Activated CD8-positive, alpha-beta memory T cell treated with anti-CD3 and anti-CD28 coated beads for 48 hours (primary cell): Measurements from ENCODE around the gene OR13J1.

Experiments used
- DNase-seq, 3 experiments: peaks; one replicate each; pipeline ENCODE4 v3.0.0-alpha.2; 2020; ENCODE audit warnings: low read depth in 2 of 3, low spot score in 2 of 3

OR13J1 gene

DNA sequence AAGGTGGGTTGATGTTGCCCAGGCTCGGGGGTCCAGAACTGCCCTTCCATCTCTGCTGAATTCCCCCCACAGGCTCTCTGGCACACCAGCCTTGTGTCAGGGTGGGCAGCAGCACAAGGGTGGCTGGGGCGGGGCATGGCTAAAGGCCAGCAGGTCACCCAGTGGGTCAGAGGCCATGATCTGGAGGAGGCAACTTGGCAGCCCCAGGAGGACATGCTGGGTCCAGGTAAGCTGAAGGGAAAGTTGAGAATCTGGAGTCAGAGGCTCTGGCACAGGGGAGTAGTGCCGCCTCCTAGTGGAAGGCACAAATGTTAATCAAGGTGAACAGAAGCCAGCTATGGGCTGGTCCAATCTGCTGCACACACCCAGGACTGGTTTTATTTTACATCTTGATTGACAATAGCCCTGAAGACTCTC lies 35.0 kb downstream of the OR13J1 start:
- DNase-seq: no peak

DNA sequence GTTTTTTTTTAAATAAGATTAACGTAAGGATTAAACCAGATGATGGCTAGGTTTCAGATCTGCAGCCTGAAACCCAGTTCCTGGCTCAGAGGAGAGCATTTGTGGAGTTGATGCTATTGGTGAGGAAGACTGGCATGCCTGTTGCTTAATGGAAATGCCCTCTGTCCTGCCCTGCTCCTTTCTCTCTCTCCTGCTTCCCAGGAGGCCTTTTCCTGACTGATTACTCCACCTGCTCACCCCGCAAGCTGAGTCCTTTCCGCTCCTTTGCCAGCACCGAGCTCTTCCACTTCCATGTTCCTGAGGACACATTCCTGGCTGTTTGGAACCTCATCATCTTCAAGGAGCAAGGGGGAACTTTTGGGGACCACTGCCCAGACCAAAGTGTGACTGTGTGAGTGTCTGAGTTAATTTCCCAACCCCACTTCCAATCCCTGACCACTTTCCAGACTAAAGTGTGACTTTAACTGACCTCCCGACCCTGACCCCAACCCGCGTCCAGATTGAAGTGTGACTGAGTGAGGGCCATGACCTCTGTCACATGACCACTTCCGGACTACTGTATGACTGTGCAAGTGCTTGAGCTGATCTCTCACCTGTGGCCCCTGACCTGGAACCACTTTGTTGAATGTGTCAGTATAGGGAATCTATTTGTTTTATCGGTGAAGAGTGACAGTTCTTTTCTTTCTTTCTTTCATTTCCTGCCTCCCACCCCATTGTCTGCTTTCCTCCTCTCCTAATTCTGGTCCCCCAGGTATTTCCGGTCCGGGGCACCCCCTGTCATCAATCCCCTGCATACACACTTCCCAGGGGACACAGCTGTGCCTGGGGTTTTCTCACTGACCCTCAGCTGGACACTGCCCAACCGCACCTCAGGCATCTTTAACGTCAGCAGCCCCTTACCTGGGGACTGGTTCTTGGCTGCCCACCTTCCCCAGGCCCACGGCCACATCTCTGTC lies 35.7 kb downstream of the OR13J1 start:
- no peak for DNase-seq

DNA sequence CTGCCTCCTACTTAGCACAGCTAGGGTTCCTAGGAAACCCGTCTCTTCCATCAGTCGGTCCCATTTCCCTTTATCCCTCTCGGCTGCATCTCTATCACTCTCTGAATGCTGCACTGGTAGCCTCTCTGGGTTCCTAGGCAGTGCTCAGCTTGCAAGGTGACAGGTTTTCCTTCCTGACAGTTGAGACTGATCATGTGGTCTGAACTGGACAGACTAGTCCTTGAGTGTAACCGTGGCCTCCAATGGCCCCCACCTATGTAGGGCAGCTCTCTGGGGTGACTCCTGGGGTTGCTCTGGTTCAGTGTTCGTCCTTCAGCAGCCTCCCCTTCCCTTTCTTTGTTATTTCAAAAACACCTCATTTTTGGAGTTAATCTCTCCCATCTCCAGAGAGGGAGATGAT lies 37.4 kb downstream of the OR13J1 start:
- no peak for DNase-seq

DNA sequence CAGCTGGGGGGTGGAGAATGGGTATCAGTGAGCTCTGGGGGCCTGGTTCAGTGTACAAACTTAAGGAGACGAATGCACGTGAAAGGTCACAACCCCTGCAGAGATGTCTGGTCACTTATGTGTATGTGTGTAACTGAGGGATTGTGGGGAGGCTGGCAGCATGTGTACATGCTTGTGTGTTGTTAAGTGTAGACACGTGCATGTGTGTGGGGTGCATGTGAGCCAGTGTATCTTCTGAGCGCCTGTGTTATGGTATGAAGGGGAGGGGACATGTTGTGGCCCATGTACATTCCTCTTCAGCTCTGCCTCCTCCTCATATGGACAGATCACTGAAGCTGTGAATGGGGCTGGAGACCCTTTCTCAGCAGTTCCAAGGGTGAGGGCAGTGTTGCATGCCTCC lies 39.2 kb downstream of the OR13J1 start:
- no peak for DNase-seq

DNA sequence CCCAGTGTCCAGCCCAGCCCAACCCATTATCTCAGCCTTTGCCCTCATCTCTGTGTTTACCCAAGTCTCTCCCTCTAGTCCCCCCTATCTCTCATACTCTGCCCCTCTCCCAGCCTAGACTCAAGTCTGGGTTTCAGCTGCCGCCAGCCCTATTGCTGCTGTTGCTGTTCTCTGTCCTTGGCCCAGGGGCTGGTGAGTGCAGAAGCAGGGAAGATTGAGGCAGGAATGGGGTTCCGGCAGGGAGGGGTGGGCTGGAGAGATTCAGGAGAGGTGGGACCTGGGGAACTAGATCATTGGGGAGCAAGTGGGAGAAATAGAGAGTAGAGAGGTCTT lies 40.5 kb downstream of the OR13J1 start:
- DNase-seq: no peak

DNA sequence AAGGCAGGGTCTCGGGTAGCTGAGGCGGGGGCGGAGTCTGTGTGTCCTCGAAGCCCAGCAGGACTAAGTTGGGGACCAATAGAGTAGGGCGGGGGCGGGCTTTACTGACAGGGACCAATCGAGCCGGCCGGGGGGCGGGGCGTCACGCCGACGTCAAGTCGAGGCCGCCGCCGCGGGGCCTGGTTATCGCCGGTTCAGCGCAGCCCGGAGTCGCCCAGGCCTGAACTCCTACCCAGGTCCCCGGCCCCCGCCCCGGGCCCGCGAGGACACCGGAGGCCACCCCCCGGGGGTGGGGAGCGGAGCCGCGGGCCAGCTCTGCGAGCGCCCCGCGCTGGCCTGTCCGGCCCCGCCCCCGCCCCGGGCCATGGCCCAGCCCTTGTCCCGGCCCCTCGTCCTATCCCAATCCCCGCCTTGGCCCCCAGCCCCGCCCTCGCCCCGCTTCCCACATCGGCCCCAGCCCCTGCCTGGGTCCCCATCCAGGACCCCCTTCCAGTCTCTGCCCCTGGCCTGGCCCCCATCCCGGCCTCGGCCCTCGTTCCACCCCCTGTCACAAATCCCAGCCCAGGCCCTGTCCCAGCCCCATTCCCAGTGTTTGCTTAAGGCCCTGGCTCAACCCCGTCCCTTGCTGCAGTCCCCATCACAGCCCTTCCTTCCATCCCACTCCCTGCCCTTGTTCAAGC lies 41.0 kb downstream of the OR13J1 start, which contains the start of gene TMEM8B:
TMEM8B (plus strand) TSS at position 145 of the 680 bp plus-strand sequence; CDS start at position 365, 220 bp downstream.
- DNase-seq: peak; percentile 81 to 97 (median 88)

DNA sequence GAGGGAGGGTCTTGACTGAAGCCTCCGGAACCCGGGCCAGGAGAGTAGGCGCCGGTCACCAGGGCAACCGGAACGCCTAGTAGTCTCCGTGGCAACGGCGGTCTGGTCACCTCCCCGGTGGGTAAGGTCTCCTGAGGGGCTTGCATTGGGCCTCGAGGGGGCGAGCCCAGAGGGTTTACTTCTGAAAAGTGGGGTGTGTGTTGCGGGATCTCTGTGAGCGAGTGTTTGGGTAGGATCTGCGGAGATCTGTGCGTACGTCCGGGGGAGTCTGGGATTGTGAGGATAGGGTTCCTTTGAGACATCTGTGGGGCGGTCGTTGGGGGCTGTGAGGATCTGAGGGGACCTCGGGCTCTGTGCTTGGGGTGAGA lies 41.5 kb downstream of the OR13J1 start, which contains the start of gene FAM221B:
FAM221B (minus strand) TSS at position 17 of the 368 bp plus-strand sequence. CDS start 2,571 bp downstream, outside the sequence.
- no peak for DNase-seq

DNA sequence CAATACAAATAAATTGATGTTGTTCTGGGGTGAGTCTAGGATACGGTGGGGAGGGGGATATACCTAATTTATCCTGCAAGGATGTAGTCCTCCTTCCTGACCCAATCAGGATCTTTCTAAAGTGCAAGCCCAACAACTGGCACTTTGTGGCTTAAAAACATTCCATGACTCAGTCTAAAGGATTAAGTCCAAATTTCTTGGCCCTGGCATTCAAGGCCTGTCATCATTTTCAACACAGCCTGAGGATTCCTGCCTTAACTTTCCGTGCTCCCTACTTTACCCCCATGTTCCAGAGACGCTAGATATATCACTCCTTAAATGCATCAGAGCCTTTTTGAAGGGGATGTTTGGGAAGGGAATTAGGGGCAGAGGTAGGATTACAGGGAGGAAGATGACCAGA lies 42.7 kb downstream of the OR13J1 start:
- no peak for DNase-seq

DNA sequence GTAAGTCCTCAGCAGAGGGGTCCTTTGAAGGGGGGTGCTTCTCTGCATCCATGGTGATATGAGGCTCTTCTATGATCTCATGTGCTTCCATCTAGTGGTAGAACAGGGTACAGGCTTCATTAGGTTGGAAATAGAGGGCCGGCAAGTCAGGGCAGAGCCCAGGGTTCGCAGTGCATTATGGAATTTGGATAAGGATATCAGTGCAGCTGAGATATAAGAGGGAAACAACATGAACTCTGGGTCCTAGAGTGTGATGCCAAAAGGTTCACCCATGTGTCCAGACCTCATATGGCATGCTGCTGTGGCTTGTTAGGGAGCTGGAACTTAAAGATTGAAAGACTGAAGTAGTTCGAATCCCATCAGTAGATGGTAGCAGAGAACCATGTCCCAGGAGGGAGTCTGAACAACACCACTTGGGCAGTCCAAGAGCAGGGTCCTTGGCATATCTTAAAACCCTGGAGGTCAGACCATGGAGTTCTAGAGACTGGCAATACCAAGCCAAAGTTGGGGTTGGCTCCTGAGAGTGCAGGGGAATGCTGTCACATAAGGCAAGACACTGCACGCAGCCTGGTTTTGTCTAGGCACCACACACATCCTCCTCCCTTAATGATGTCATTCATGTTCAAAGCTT lies 44.0 kb downstream of the OR13J1 start:
- DNase-seq: no peak

DNA sequence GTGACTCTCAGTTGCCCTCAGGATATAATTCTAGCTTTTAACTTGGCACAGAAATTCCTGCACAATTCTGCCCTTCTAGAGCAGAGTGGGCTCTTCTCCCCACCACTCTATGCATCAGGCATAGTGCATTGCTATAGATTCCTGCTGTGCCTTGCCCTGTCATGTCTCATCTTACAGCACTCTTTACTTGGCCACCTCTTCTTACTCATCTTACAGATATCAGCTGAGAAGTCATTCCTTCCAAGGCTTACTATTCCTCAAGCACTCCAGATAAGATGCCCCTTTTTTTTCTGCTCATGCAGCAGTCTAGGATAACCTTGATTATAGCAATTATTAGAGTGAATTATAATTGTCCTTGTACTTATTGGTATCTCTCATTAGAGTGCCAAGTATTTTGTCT lies 47.3 kb downstream of the OR13J1 start:
- no peak for DNase-seq

DNA sequence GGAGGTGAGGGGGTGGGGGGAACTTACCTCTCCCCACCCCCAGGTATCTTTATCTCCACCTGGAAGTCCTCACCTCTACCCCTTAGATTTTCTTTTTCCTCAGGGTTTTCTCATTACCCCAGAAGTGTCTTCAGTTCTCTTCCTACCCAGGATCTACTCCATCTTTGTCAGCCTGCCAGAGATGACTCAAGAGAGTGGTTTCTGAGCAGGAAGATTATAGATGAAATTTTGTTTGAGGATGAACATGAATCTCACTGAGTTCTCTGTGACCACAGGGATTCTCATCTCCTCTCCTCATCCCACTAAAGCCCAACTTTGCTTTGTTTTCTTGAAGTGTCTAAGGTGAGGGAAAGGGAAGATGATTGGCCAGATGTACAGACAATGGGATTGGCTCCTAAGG lies 50.1 kb downstream of the OR13J1 start:
- DNase-seq: no peak
